Suppressor macrophage (primary cell): ENCODE measurements around the gene PTPRS.
"Not testable (repeated sequence)": the region's sequence is repeated elsewhere in the genome, so short reads cannot be mapped to it uniquely, and the experiment has no call there.

ENCODE experiments used
- DNase-seq, 4 experiments: peaks; one replicate each; pipeline ENCODE4 v3.0.0-alpha.2; 2020 to 2022

Gene PTPRS

DNA sequence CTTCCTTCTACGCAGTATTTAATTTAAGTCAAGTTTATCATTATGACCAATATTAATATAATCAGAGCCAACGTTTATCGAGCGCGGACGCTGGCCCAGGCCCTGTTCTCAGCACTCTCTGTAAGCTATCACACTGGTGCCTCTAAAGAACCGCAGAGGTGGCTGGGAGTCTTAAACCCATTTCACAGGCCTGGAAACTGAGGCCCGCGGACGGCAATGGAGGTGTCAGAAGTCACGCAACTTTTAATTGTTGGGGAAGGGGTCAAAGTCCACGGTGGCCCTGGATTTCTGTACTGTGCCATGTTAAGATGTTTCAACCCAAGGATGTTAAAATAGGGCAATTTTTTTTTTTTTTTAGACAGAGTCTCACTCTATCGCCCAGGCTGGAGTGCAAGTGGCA lies 8.8 kb downstream of the PTPRS start:
- DNase-seq, result no peak

DNA sequence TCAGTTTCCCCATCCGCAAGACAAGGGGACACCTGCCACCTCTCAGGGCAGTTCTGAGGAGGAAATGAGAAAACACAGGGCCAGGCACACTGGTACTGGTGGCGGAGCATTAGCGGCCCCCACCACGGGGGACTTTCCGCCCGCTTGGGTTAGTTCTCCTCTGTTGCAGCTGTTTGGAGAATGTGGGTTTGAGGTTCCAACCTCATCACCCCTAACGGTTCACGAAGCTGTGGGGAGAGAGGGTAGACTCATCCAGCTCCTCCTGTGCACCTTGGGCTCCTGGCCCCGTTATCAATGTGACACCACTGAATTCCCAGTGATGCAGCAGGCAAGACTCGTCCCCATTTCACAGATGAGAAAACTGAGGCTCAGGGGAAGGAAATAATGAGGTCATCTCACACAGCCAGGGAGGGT lies 10.3 kb downstream of the PTPRS start:
- DNase-seq, result no peak

- no peak for DNase-seq
These were observed 11.5 kb downstream of the PTPRS start for GRCh38 chr19:5329141-5329540.

GRCh38 chr19:5328407-5328806 lies 12.2 kb downstream of the PTPRS start:
- not testable (repeated sequence) for DNase-seq

- DNase-seq, result no peak
These were observed 13.5 kb downstream of the PTPRS start for GRCh38 chr19:5326986-5327623.

GRCh38 chr19:5326545-5326944 lies 14.1 kb downstream of the PTPRS start:
- no peak for DNase-seq

- DNase-seq, result no peak
These were observed 15.7 kb downstream of the PTPRS start for GRCh38 chr19:5324947-5325346.

DNA sequence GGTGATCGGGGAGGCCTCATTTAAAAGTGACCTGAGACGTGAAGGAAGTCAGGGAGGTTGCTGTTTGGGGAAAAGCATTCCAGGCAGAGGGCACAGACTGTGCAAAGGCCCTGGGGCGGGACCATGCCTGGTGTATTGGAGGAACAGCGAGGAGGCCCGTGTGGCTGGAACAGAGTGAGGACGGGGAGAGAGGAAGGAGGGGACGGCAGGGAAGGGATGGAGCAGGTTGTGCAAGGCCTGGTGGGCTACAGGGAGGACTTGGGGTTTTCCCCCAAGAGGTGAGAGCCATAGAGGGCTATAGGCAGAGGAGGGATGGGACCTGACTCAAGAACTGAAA lies 17.2 kb downstream of the PTPRS start:
- no peak for DNase-seq

- peak; percentile 34 to 76 (median 53) for DNase-seq
These were observed 18.5 kb downstream of the PTPRS start for GRCh38 chr19:5321851-5322681.

DNA sequence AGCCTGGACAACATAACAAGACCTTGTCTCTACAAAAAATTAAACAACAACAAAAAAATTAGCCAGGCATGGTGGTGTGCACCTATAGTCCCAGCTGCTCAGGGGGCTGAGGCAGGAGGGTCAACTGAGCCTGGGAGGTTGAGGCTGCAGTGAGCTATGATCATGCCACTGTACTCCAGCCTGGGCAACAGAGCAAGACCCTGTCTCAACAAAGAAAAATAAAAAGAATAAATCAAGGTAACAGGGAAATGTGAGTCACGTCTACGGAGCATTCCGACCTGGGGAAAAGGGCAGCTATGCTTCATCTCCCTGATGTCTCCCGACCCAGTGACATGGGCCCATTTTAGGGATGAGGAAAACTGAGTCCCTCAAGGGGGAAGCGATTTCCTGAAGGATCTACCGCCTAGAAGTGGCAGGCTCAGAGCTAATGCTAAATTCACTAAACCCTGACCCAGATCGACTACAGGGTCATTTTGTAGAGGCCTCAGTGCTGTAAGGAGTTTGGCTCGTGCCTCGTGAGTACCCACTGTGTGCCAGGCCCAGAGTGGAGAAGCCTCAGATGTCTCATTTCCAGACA lies 19.5 kb downstream of the PTPRS start:
- no peak for DNase-seq

DNA sequence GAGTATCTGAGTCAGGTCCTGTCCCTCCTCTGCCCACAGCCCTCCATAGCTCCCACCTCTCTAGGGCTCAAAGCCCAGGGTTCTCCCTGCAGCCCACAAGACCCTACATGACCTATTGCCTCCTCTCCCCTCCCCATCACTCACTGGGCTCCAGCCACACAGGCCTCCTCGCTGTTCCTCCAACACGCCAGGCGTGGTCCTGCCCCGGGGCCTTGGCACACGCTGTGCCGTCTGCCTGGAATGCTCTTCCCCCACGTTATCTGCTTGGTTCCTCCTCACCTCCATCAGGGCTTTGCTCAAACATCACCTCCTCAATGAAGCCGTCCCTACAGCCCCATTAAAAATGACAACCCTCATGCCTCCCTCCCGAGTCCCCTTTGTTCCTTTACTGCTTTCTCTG lies 21.1 kb downstream of the PTPRS start:
- no peak for DNase-seq

DNA sequence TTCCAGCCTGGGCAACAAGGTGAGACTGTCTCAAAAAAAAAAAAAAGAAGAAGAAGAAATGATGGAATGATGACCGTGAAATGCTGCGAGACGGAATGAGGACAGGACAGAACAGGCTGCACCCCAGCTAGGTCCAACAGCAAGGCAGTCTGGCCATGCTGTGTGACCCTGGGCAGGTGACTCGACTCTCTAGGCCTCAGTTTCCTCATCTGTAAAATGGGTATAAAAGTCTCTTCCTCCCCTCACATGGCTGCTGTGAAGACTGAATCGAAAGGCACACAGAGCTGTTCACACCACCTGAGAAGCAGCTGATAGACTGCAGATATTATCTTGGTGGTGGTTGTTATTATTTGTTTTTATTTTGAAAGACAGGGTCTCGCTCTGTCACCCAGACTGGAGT lies 22.3 kb downstream of the PTPRS start:
- DNase-seq, result no peak

DNA sequence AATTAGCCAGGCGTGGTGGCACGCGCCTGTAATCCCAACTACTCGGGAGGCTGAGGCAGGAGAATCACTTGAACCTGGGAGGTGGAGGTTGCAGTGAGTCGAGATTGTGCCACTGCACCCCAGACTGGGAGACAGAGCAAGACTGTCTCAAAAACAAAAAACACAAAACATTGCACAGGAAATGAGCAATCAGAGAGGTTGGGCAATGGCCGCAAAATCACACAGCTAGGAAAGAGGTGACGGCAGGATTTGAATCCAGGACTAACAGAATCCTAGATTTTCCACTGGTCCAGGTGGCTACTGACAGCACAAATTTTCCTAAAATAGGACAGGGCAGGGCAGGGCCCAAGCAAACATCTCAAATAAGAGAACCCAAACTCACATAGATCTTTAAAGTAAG lies 23.3 kb downstream of the PTPRS start:
- no peak for DNase-seq

GRCh38 chr19:5316138-5316537 lies 24.5 kb downstream of the PTPRS start:
- no peak for DNase-seq

- DNase-seq, result no peak
These were observed 25.7 kb downstream of the PTPRS start for GRCh38 chr19:5314907-5315298.

DNA sequence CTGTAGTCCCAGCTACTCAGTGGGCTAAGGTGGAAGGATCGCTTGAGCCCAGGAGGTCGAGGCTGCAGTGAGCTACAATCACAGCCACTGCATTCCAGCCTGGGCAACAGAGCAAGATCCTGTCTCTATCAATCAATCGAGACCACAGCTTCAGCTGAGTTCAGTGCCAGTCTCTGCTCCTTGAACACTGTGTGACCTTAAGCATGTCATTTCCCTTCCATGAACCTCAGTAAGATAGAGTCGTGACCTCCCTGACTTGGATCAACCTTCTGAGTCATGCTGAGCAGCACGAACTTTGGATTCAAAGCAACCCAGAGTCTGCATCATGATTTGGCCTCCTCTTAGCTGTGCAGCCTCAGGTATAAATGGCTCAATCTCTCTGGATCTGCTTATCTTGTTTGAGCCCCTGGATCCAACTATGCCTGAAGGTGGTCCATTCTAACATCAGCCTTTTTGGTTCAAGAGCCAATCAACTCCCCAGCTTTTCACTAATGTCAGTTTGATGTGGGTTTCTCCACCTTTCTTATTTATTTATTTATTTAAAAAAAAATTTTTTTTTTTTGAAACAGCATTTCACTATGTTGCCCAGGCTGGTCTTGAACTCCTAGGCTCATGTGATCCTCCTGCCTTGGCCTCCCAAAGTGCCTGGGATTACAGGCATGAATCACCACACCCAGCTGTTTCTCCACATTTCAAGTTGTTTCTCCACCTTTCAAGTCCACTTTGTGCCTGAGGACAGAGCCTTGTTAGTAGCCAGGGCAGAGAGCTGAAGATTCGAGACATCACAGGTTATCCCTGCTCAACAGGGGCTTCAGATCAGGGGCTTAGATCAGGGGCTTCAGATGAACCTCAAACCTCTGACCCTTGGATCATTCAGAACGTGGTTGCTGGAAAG lies 26.4 kb downstream of the PTPRS start:
- DNase-seq, result peak in 1 of 4 experiments; percentile 7

GRCh38 chr19:5313307-5313706 lies 27.3 kb downstream of the PTPRS start:
- DNase-seq, result no peak

DNA sequence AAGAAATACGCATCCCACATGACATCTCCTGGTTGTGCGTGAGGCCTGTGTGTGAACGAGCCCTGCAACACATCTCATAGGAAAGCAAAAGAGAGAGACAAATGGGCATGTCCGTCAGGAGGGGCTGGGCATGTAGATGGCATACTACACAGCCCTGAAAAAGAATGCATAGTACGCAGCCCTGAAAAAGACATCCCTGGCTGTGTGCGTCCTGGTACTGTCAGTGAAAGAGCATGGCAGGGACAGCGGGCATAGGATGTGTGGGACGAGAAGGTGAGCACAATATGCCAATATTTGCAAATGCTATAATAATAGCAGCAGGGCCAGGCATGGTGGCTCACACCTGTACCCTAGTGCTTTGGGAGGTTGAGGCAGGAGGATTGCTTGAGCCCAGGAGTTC lies 28.6 kb downstream of the PTPRS start:
- DNase-seq, result no peak

- DNase-seq, result no peak
These were observed 31.0 kb downstream of the PTPRS start for GRCh38 chr19:5309438-5310204.

GRCh38 chr19:5308451-5309437 lies 31.9 kb downstream of the PTPRS start:
- DNase-seq, result no peak

GRCh38 chr19:5307655-5308054 lies 33.0 kb downstream of the PTPRS start:
- no peak for DNase-seq
